Epithelial cell of proximal tubule (primary cell): Measurements from ENCODE around the gene BBX. TPM values are rescaled to one million over a fixed set of nuclear protein-coding genes. Genes with fewer than 3 reads are reported as not detected.

Experiments
- DNase-seq: peaks from one replicate; pipeline ENCODE4 v3.0.0-alpha.2; 2011; ENCODE audit warnings: low read depth
- H3K4me3 ChIP-seq: 2 replicates; pipeline ENCODE4 v1.5.1; 2011; ENCODE audit warnings: low read depth, mild to moderate bottlenecking, low read length
- total RNA-seq: library from RNA; depleted of rRNA; stranded (reverse); fragments of >200 nt; gene quantifications from 2 replicates; pipeline ENCODE4 v1.2.3, GENCODE V29; 2015
- TF ChIP-seq, protein P1 (sequence below): conservative IDR thresholded peaks from 2 replicates; pipeline ENCODE4 v1.5.1; 2012; ENCODE audit warnings: low read depth, mild to moderate bottlenecking, low read length

Gene BBX
- total RNA-seq, 1 donor from 2014 or later = 35.7 TPM

DNA sequence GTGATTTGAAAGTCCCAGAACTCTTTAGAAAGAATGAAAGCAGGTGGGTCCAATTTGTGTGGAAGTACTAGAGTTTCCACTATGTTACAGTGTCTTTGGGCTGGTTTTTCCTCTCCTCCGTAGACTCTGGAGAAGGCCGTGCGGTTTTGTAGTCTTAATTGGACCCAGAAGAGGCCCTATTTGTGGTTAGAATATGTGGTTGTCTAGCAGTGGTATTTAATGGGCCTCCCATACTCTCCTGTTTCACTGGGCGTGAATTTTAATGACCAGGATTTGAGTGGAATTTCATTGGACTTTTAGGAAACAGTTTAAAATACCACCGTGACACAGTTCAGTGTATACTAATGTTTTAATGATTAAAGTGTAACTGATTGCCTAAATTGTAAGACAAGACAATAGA, 182.3 kb downstream of the BBX start:
- TF ChIP-seq, protein P1, sequence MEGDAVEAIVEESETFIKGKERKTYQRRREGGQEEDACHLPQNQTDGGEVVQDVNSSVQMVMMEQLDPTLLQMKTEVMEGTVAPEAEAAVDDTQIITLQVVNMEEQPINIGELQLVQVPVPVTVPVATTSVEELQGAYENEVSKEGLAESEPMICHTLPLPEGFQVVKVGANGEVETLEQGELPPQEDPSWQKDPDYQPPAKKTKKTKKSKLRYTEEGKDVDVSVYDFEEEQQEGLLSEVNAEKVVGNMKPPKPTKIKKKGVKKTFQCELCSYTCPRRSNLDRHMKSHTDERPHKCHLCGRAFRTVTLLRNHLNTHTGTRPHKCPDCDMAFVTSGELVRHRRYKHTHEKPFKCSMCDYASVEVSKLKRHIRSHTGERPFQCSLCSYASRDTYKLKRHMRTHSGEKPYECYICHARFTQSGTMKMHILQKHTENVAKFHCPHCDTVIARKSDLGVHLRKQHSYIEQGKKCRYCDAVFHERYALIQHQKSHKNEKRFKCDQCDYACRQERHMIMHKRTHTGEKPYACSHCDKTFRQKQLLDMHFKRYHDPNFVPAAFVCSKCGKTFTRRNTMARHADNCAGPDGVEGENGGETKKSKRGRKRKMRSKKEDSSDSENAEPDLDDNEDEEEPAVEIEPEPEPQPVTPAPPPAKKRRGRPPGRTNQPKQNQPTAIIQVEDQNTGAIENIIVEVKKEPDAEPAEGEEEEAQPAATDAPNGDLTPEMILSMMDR = no peak
- no peak overlapping the region for H3K4me3 ChIP-seq
- no peak for DNase-seq

DNA sequence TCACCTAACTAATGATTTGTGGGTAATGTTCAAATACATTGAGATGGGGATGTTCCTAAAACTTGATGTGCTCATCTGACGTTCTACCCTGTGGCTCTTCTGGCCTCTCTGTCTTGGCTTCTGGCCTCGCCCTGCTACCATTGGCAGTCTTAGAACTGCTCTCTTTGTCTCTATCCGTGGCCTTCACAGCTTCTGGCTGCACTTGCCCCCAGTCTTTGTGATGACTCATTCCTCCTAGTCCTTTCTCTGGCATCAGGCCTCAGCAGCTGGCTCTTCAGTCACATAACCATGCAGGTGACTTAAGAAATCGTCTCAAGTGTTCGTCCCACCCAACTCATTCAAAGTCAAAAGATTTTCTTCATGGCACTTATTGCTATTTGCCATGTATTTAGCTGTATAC, 188.1 kb downstream of the BBX start:
- no peak for DNase-seq
- TF ChIP-seq, protein P1 = no peak
- H3K4me3 ChIP-seq = no peak overlapping the region

DNA sequence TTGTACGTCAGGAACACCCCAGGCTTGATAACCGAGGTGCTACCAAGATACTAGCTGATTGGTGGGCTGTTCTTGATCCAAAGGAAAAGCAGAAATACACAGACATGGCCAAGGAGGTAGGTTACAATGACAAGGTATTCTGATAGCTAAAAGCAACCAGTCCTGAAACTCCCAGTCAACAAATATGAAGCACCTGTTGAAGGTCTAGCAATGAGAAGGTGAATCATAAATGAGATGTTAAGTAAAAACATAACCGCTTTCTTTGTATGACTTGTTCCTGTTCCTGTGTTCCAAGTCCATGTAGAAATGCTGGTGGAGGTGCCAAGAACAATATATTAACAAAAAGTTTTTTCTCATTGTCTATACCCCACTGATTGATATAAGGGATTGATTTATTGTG, 194.0 kb downstream of the BBX start:
- DNase-seq = no peak
- no peak overlapping the region for H3K4me3 ChIP-seq
- TF ChIP-seq, protein P1 = no peak

DNA sequence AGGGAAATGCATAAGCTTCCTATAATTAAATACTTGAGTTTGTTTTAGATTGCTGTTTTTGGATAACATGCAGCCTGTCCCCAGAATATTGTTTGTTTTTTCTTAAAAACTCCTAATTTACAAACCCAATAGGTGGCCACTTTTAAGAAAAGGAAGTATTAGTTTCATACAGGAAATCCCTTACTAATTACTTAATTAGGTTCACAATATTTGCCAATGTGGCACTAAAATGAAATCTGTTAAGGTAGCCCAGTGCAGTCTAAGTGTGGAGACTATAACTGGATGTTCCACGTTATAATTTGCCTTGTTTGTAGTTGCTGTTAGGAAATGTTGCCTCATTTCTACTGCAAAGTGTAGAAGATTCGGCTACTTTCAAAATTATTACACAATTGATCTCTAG, 195.8 kb downstream of the BBX start:
- no peak overlapping the region for H3K4me3 ChIP-seq
- DNase-seq = no peak
- TF ChIP-seq, protein P1 = no peak

DNA sequence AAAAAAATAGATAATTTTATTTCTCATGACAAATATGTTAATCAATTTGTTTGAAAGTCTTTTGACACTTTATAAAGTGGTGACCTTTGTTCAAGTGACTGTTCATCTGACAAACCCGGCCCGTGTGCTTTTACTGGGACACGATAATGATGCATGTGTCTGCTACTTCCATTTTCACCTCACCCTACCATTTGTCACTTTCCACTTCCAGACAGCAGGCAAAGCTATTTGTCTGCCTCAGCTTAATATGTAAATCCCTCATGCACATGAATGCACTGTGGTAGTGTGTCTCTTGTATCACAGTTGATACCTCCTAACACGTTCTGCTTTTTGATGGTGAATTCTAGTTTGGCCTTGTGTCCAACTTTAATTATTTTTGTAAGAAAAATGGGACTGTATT, 204.3 kb downstream of the BBX start:
- no peak overlapping the region for H3K4me3 ChIP-seq
- DNase-seq = no peak
- TF ChIP-seq, protein P1 = no peak

DNA sequence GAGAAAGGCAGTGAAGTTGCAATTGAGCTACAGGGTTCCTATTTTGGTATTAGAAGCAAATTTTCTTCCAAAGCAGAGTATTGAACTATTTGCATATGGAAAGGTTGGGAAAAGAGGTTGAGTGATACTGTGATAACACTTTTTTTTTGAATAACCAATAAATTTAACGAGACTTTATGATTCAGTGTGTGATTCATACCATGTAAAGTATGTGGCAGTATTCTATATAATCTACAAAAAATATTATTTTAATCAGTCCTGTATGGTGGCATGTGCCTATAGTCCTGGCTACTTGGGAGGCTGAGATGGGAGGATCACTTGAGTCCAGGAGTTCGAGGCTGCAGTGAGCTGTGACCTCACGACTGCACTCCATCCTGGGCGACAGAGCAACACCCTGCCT, 206.9 kb downstream of the BBX start:
- no peak for DNase-seq
- TF ChIP-seq, protein P1 = no peak
- no peak overlapping the region for H3K4me3 ChIP-seq

DNA sequence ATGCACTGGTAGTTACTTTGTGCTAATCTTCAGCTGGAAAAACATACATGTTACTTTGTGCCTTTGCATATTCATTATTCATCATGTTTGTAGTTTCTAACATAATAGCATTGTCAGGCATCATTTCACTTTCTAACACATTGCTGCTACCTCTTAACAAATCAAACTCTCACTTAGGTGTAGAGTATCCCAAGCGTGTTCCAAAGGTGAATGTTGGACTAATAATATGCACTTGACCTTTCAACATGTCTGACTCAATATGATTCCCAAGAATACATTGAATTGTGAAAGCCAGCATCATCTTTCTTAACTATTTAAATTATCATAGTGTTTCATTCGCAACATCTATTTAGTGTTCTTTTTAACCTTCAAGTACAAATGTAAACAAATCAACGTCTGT, 211.6 kb downstream of the BBX start:
- H3K4me3 ChIP-seq = no peak overlapping the region
- TF ChIP-seq, protein P1 = no peak
- no peak for DNase-seq
